GM21381 (cell line): ENCODE results near the gene LRFN2.

ENCODE experiments used
- ATAC-seq: cut with Tn5 transposase; IDR thresholded peaks from one replicate; pipeline ENCODE4 v1.9.1; 2021; ENCODE audit warnings: mild to moderate bottlenecking, moderate library complexity; ENCODE audit not compliant: unreplicated experiment

LRFN2 gene

DNA sequence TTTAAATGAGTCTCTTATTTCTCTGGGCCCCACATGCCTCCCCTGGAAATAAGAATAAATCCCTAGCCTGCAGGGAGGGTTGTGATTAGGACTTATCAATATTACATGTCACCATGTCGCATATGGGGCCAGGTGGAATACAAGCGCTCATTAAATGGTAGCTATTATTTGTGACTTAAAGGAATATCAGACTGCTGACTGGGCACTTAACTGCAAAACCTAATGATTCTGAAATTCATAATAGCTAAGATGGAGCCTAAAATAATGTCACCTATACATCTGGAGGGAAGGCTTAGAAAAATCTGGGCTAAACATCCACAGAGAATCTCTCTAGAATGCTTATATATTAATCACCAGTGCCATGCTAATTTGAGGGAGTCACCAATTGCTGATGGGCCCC lies 106.5 kb downstream of the LRFN2 start:
- ATAC-seq = no peak

DNA sequence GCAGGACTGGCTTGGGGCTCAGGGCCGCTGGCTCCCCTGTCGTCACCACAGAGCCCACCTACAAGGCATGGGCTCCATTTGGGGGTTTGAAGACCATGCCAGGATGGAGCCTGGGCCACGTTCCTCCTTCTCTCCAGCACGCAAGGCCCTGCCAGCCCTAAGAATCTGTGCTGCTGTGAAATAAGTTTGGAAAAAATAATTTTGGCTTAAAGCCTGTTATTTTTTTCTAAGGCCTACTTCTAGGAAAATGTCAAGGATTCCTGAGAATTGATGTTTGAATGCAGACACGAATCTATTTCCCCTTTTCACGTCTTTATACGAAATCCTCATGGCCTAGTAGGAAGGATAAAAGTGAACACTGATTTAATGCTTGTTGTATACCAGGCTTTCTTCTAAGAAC lies 107.5 kb downstream of the LRFN2 start:
- no peak for ATAC-seq

DNA sequence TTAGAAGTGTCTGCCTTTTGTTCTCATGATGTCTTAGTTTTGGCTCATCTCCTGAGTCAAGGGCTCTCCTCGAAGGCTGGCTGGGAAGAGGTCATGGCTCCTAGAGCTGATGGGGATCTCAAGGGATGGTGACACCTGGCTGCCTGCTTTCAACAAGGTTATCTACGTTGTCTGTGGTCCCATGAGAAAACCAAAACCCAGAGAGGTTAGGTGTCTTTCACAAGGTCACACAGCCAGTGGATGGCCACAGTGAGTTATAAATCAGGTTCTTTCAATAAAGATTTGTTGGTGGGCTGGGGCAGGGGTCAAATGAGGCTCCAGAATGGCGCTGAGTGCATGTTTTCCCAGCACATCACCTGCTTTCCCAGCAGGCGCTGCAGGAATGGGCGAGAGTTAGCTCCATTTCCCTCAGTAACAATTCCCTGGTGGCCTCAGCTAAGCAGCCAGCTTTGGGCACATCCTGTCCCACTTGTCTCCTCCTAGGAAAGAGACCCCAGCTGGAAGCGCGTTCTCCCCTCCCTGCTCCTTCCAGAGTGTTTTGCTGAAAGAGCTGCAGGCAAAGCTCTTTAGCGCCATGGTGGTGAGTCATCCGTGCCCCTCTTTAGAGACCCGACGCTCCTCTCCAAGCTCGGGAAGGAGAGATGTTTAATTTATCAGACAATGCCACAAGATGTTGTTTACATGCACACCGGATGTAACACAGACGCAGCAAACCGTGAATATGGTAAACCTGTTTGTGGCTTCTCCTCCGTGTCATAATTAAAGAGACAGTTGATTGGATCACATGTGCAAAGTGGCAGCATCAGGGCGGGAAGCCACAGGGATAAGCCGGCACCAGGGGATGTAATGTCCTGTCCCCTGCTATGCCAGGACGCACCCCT lies 109.7 kb downstream of the LRFN2 start:
- no peak for ATAC-seq

- no peak for ATAC-seq
Observed at GRCh38 chr6:40476673-40477072, 110.5 kb downstream of the LRFN2 start.

- ATAC-seq = no peak
Observed at GRCh38 chr6:40474937-40475336, 112.2 kb downstream of the LRFN2 start.

DNA sequence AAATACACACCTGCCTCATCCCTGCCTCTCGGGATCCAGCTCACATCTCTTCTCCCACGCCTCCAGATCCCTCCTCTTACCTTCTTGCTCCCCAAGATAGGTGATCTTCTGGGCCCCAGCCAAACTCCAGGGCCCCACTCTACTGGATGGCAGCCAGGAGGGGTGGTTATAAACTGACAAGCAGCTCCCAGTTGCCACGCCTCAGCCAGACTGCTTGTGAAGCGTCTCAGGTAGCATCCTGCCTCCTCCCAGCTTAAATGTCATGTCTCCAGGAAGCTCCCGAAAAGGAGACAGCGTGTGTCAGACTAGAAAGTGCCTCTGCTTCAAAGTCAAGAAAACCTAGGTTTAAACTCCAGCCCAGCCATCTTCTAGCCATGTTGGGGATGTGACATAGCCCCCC lies 114.1 kb downstream of the LRFN2 start:
- ATAC-seq = no peak

- no peak for ATAC-seq
Observed at GRCh38 chr6:40472353-40472752, 114.8 kb downstream of the LRFN2 start.

DNA sequence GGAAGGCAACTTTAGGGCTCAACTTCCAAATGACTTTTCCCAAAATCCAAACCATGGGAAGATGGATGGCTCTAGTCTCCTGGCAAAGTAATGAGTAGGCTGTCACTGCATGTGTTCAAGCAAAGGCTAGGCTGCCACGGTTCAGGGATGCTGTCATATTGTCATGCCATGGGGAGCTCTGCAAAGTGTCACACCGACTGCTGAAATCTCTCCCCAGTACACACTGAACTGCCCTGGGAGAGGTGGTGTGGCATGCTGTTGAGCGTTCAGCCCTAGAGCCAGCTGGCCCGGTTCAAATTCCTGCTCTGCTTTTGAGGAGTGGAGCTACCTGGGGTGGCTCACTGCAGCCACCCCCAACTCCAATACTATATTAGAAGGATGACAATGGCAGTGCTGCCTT lies 115.9 kb downstream of the LRFN2 start:
- no peak for ATAC-seq

- ATAC-seq = no peak
Observed at GRCh38 chr6:40469323-40469722, 117.8 kb downstream of the LRFN2 start.

DNA sequence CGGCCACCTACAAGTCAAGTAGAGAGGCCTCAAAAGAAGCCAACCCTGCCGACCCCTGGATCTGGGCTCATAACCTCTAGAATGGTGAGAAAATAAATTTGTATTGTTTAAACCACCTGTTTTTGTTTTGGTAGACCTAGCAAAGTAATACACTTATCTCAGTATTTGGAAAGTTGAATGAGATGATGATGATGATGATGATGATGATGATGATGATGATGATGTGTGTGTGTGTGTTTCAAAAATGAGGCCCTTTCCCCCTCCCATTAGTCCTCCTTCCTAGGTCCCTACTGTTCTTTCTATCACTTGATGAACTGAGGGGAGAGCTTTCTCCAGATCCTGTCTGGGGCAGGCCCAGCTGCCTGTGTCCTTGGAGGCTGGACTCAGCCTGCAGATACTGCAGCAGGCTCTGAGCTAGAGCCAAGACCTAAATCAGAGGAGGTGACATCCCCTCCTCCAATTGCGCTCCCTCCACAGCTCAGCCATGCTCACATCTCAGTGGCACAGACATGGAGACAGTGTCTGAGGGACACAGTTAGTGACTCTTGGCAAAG lies 120.1 kb downstream of the LRFN2 start:
- no peak for ATAC-seq

GRCh38 chr6:40461643-40462042 lies 125.5 kb downstream of the LRFN2 start:
- ATAC-seq = no peak

GRCh38 chr6:40460380-40460779 lies 126.8 kb downstream of the LRFN2 start:
- ATAC-seq = no peak

DNA sequence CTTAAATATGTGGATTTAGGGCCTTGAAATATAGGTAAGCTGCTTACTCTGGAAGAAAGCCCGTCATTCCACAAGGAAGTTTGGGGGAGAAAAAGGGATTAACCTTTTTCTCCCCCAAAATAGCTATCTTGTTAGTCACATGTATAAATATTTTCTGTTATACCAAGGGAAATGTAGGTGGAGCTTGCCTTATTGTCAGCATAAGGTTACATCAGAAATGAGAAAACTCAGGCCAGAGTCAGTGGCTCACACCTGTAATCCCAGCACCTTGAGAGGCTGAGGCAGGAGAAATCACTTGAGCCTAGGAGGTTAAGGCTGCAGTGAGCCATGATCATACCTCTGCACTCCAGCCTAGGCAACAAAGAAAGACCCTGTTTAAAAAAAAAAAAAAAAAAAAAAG lies 129.9 kb downstream of the LRFN2 start:
- no peak for ATAC-seq

DNA sequence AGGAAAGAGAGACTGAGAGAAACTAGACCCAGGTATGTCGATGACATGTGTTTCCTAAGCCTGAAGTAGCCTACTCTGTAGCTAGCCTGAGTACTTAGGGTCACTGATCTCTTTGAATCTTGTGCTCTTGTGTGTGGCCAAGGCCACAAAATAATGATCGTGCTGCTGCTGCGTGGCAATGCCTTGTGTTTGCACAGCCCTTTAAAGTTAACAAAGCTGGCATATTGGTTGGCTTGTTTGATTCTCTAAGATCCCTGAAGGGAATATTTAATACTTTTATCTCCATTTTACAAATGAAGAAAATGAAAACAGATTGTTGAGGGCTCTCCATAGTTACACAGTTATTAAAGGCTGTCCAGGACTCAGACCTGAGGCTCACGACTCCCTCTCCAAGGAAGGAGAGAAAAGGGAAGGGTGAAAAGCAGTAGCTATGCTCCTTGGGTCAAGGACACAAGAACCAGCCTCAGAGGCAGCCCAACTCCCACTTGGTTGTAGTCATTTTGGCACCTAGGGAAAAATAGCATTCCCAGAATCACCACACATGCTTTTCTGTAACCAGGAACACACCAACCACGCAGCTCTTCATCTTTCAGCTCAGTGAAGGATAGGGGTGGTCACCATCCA lies 130.7 kb downstream of the LRFN2 start:
- ATAC-seq = no peak

GRCh38 chr6:40455686-40456389 lies 131.3 kb downstream of the LRFN2 start:
- ATAC-seq = no peak

DNA sequence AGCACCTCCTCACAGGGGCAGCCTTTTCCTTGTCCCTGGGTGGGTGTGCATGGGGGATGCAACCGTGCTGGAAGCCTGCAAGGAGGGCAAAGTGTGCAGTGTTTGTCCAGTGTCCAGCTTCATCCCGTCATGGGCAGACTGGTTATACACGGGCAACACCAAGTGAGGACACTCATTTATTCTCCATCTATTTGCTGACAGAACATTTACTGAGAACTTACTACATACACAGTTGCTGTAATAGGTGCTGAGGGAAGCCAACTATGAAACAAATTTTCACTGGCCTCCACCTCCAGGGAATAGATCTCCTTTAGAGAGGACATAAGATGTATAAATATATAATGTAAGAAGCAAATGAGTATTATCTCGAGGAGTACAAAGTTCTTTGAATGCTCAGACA lies 136.7 kb downstream of the LRFN2 start:
- ATAC-seq = no peak

- no peak for ATAC-seq
Observed at GRCh38 chr6:40444811-40445210, 142.4 kb downstream of the LRFN2 start.

GRCh38 chr6:40444312-40444711 lies 142.9 kb downstream of the LRFN2 start:
- ATAC-seq = no peak

DNA sequence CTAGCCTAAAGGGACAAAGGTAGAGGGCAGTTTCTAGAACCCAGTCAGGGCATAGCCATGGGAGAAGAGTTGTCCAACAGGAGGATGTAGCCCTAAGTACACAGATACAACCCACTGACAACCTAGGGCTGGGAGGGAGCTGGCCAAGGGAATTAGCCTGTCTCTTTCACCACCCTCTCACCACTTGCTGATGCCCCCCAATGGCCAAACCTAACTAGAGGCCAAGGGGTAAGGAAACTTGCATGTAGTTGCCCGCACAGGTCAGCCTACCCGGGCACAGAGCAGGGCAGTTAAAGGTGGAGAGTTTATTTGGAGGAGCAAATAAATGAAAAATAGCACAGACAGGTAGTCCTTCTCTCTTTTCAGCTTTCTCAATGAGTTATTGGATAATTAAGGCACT lies 143.3 kb downstream of the LRFN2 start:
- ATAC-seq = no peak

DNA sequence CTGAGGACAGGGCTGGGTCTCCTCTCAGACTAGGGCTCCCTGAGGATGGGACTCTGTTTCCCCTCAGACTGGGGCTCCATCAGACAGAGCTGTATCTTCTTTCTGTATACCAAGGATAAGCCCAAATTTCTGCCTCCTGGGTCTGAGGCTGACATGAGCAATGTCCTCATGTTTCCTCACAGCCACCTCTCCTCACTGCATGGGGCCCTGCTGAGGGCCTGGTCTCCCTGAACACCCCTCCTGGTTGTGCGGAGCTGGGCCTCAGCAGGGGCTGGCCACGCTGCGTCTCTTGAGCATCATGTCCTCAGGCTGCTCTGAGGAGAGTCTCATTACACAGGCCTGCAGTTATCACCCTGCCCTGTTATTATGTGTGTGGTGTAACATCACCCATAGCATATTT lies 144.6 kb downstream of the LRFN2 start:
- ATAC-seq = no peak

DNA sequence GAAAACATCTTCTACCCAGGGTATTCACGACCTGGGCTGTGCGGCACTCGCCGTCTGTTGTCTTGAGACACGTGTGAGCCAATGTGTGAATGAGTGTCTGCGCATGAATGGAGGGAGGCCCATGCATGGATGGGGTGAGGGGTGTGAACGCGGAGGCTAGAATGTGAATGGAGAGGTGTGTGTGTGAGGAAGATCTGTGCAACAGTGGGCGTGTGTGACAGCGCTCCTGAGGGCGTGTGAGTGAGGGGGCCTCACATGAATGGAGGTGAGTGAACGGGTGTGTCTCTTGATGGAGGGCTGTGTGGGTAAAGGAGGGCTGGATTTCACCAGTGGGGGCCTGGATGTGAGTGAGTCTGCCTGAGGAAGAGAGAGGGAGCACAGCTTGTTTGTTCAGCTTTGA lies 146.0 kb downstream of the LRFN2 start:
- no peak for ATAC-seq

DNA sequence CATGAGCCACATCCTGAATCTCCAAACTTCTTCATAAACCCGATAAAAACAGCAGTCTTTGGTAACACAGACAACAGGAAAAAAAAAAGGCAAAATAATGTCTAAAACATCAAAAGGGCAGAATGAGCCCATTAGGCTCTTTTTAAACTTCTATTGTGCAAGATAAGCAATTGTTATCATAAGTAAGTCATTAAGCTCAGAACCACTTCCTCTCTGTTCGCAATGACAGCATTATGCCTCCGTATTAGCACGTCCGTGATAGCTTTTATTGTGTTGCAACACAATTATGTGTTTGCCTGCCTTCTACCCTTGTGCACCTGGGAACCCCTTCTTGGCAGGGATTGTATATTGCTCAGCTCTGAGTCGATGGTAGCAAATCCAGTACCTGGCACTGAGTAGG lies 147.1 kb downstream of the LRFN2 start:
- no peak for ATAC-seq
